Testis (tissue), 2 donors: Measurements from ENCODE around the gene CCNB2.

Experiments used
- CTCF ChIP-seq, 3 experiments: fragments of 450-650 bp in 2 of 3; fragments of 200-600 bp in 1 of 3; sonication (generic) in 1 of 3; IDR thresholded peaks; one replicate each; pipeline ENCODE4 v1.5.1; 2016 to 2019; ENCODE audit warnings: antibody characterized with exemption in 3 of 3, mild to moderate bottlenecking in 2 of 3, moderate library complexity in 1 of 3
- POLR2A ChIP-seq: fragments of 450-650 bp; IDR thresholded peaks from one replicate; pipeline ENCODE4 v1.6.1; 2017; ENCODE audit warnings: antibody characterized with exemption, mild to moderate bottlenecking, moderate library complexity

GRCh38 chr15:59105854-59106253, 908 bp downstream of the CCNB2 start:
- TF ChIP-seq CTCF (IDR thresholded peaks at IDR 0.05) (no peak), POLR2A (no peak)
